22Rv1 (cell line): ENCODE measurements around the gene ATP9A.

Source experiments
- CTCF ChIP-seq: fragments of 450-650 bp; IDR thresholded peaks from 2 replicates; pipeline ENCODE4 v1.5.1; 2017; ENCODE audit warnings: mild to moderate bottlenecking
- ZFX ChIP-seq: fragments of 450-650 bp; IDR thresholded peaks from 2 replicates; pipeline ENCODE4 v1.6.1; 2017; ENCODE audit warnings: antibody characterized with exemption, borderline replicate concordance

- no peak for TF ChIP-seq CTCF
- no peak for TF ChIP-seq ZFX
Measured at GRCh38 chr20:51577432-51578144, 190.6 kb downstream of the ATP9A start.
